HFF-Myc (cell line): ENCODE measurements around the gene EGF.

Experiments used
- DNase-seq: peaks from one replicate; pipeline ENCODE4 v3.0.0-alpha.2; 2011; ENCODE audit warnings: low read depth; ENCODE audit errors: extremely low read depth
- H3K4me3 ChIP-seq: replicated peaks from 2 replicates; pipeline ENCODE4 v1.5.1; 2011; ENCODE audit warnings: low read depth, mild to moderate bottlenecking, control low read depth, low read length
- TF ChIP-seq, protein P1 (sequence below): IDR thresholded peaks from 2 replicates; pipeline ENCODE4 v1.5.1; 2012; ENCODE audit warnings: mild to moderate bottlenecking, low read depth, low read length, control low read depth; ENCODE audit errors: missing control alignments

The EGF gene

DNA sequence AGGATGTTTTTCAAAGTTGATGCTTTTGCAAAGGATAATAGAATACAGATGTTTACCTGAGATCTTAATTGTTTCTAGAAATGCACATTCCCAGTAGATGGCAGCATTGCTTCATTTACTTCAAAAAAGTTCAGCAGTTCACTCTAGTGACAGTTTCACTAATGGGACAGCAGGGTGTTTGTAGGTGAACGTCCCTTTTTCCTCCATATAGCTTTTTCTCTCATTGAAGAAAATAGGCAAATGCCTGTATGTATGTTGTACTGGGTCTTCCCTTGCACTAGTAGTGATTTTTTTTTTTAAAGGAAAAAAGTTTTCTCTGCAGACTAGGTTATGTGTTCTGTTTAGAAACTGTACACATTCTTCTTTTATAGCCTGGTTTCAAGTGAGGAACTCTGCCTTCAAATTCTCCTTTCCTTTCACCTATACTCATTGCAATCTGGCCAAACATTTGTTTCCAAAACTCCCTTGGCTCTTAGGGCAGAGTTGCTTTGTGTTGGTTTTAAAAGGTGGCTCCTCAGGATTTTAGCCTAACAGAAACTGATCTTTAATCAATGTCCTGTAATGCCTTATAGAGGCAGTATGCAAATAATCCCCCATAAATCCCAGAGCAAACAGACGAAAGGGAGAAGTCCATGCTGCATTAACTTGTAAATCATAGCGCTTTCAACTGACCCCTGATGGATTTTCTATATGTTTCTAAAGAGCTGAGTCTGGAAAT is 86.3 kb downstream of the EGF start:
- H3K4me3 ChIP-seq: no peak overlapping the region
- DNase-seq: peak; percentile 66
- TF ChIP-seq, protein P1, sequence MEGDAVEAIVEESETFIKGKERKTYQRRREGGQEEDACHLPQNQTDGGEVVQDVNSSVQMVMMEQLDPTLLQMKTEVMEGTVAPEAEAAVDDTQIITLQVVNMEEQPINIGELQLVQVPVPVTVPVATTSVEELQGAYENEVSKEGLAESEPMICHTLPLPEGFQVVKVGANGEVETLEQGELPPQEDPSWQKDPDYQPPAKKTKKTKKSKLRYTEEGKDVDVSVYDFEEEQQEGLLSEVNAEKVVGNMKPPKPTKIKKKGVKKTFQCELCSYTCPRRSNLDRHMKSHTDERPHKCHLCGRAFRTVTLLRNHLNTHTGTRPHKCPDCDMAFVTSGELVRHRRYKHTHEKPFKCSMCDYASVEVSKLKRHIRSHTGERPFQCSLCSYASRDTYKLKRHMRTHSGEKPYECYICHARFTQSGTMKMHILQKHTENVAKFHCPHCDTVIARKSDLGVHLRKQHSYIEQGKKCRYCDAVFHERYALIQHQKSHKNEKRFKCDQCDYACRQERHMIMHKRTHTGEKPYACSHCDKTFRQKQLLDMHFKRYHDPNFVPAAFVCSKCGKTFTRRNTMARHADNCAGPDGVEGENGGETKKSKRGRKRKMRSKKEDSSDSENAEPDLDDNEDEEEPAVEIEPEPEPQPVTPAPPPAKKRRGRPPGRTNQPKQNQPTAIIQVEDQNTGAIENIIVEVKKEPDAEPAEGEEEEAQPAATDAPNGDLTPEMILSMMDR: peak; percentile 45

DNA sequence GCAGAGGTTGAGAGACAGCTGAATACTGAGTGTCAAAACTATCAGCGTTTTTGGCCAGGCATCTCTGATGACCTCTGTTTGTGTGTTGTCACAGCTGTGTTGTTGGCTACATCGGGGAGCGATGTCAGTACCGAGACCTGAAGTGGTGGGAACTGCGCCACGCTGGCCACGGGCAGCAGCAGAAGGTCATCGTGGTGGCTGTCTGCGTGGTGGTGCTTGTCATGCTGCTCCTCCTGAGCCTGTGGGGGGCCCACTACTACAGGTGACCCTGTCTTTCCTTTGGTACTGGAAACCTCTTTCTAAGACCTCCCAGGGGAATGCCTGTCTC is 86.9 kb downstream of the EGF start:
- H3K4me3 ChIP-seq: no peak overlapping the region
- DNase-seq: no peak
- TF ChIP-seq, protein P1: no peak

DNA sequence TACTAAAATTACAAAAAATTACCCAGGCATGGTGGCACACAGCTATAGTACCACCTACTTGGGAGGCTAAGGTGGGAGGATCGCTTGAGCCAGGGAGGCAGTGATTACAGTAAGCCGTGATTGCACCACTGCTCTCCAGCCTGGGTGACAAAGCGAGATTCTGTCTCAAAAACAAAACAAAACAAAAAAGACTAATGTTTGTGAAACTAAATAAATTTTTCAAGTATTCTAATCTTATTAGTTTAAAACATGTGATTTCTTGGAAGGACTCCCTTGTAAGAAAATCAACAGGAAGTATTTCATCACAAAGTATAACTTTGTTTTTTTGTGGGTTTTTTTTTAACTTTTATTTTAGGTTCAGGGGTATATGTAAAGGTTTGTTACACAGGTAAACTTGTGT is 89.6 kb downstream of the EGF start:
- DNase-seq: no peak
- TF ChIP-seq, protein P1: no peak
- H3K4me3 ChIP-seq: no peak overlapping the region

DNA sequence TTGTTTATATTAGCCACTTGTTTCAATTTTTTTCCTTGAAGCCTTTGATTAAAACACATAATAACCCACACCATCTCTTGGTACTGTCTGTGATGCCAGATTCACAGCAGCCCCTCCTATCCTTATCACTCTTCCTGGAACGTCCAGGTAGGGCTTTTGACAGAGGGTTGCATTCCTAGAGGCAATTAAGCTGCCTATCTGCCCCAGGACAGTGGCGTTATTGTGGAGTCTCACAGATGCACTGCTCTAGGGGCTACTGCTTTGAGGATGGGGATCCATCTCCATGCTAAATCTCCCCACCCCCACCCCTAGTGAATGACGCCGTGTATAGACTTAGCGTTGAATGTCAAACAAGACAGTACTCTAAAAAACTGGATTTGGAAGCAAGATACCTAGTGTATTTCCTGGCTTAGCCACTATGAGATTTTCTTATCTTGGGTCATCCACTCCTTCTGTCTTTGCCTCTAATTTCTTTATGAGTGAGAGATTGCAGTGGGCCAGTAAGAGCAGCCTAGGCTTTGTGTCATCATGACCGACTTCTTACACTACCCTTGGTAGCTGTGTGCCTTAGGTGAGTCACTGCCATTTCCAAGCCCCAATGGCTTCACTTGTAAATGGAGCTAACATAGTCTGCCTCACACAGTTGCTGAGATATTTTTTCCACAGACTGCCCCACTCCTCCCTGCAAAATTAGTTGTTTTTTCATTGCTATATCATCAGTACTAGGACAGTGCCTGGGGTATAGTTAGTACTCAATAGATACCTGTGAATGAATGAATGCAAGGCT is 90.9 kb downstream of the EGF start:
- DNase-seq: no peak
- TF ChIP-seq, protein P1: no peak
- H3K4me3 ChIP-seq: no peak overlapping the region

DNA sequence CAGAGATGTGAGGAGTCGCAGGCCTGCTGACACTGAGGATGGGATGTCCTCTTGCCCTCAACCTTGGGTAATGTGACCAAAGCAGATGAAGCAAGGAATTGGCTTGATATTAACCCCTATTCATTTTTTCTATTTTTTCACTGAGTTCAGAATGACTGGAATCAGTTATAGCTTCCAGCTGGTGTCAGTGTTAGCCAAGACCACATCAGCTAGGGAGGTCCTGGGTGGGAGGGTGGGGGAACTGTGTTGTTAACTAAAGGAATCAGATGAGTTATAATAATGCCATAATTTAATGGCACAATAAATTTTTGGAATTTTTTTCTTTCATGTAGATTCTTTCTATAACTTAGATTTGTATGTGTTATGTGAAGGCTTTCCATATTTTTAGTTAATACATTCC is 91.9 kb downstream of the EGF start:
- TF ChIP-seq, protein P1: no peak
- H3K4me3 ChIP-seq: no peak overlapping the region
- no peak for DNase-seq

DNA sequence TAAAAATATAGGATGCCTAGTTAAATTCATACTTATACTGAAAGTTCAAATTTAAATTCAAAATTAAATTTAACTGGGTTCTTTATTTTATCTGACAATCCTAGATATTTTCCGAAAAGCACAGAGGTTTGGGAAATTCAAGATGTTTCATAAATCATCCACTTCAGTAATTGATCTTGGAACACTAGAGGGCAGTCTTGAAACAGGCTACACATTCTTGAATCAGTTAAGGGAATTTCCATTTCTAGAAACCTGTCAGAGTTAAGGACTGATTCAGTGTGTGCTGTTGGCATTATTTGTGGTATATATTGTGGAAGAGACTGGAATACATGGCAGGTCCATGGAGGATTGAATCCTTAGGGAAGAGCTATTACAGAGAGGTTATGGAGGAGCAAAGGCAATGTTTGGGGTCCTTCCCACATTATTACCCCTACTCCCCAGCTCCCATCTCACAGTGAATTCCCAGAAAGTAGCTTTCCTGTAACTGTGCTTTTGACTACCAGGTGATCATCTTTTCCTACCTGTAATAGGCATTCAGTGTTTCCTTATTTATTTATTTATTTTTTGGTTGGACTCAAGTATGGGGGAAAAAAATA is 92.9 kb downstream of the EGF start:
- no peak overlapping the region for H3K4me3 ChIP-seq
- TF ChIP-seq, protein P1: peak; percentile 53
- peak; percentile 54 for DNase-seq
